Measurements from ENCODE around the gene NCKAP5.

GRCh38 chr2:132664096-132664495, 904.2 kb downstream of the NCKAP5 start:
- TF ChIP-seq CTCF (IDR thresholded peaks at IDR 0.05) (no peak), POLR2A (IDR thresholded peaks at IDR 0.05) (no peak)
